Activated naive CD8-positive, alpha-beta T cell treated with anti-CD3 and anti-CD28 coated beads for 36 hours (primary cell): Measurements from ENCODE around the gene ATCAY. TPM values are rescaled to one million over a fixed set of nuclear protein-coding genes. Genes with fewer than 3 reads are reported as not detected.

Source experiments
- DNase-seq: peaks from one replicate; pipeline ENCODE4 v3.0.0; 2021
- H3K27ac Mint-ChIP-seq: one replicate; pipeline ENCODE4 v1.8.0; 2022; ENCODE audit warnings: mild to moderate bottlenecking, moderate library complexity, mixed read lengths
- H3K27me3 Mint-ChIP-seq: one replicate; pipeline ENCODE4 v1.8.0; 2022; ENCODE audit warnings: mild to moderate bottlenecking, mixed read lengths
- H3K36me3 Mint-ChIP-seq: one replicate; pipeline ENCODE4 v1.8.0; 2021; ENCODE audit warnings: mild to moderate bottlenecking, mixed read lengths
- H3K4me1 Mint-ChIP-seq: one replicate; pipeline ENCODE4 v1.8.0; 2021; ENCODE audit warnings: mixed read lengths
- H3K4me3 Mint-ChIP-seq: one replicate; pipeline ENCODE4 v1.8.0; 2022; ENCODE audit warnings: mild to moderate bottlenecking, moderate library complexity, mixed read lengths
- H3K9me3 Mint-ChIP-seq: one replicate; pipeline ENCODE4 v1.8.0; 2022; ENCODE audit warnings: mixed read lengths
- total RNA-seq, 2 experiments: library from RNA; stranded (reverse); gene quantifications; one replicate each; pipeline ENCODE4 v1.2.3, GENCODE V29; 2021

ATCAY gene, protein sequence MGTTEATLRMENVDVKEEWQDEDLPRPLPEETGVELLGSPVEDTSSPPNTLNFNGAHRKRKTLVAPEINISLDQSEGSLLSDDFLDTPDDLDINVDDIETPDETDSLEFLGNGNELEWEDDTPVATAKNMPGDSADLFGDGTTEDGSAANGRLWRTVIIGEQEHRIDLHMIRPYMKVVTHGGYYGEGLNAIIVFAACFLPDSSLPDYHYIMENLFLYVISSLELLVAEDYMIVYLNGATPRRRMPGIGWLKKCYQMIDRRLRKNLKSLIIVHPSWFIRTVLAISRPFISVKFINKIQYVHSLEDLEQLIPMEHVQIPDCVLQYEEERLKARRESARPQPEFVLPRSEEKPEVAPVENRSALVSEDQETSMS
- total RNA-seq, result not detected

GRCh38 chr19:3880471-3881271, at the start of gene ATCAY:
TSS of gene ATCAY (plus strand) at chr19:3880685. CDS start at chr19:3885768, 5,083 bp downstream.
- Mint-ChIP-seq H3K36me3 (no peaks in the 10 kb centered on the region), H3K27ac (no peak within 1 kb of the TSS), H3K4me3 (no peak within 1 kb of the TSS), H3K27me3 (peaks cover 71% of the 10 kb centered on the region), H3K9me3 (no peaks in the 10 kb centered on the region), H3K4me1 (peaks cover 9% of the 10 kb centered on the region)
- no peak for DNase-seq

DNA sequence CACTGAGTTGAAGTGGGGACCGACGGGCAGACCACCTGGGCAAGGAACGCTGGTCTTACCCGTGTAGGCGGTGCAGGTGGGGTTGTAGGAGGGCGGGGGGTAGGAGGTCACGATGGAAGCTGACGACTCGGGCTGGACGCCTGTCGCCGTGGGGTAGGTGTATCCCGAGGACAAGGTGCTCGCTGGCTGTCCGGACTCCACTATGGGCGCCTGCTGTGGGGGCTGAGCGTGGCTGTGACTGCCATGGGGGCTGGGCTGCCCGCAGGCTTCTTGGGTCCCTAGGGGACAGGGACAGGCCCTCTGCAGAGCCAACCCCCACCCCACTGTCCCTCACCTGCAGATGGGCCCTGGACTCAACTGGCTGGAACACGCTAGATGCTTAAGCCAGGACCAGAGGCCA, 48.9 kb upstream of the ATCAY start:
- H3K9me3 Mint-ChIP-seq, result no peaks in the 10 kb centered on the region
- H3K27me3 Mint-ChIP-seq, result no peaks in the 10 kb centered on the region
- no peak overlapping the region for H3K4me3 Mint-ChIP-seq
- no peak for DNase-seq
- H3K4me1 Mint-ChIP-seq, result no peaks in the 10 kb centered on the region
- no peaks in the 10 kb centered on the region for H3K36me3 Mint-ChIP-seq
- H3K27ac Mint-ChIP-seq, result no peak overlapping the region

DNA sequence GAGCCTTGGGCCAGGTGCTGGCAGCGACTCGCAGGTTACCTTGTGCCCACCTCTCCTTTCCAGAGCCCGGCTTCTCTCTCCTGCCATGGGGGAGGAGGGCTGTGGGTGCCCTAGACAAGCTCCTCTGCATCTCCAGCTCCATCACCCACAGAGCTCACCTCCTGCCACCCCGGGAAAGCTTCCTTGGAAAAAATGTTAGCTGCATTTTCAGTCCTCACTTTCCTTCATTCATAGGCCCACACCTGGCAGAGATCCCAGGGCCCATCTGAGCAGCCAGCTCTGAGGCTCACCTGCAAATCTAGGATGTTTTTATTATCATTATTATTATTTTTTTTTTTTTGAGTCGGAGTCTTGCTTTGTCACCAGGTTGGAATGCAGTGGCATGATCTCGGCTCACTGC, 48.5 kb upstream of the ATCAY start:
- no peak overlapping the region for H3K4me3 Mint-ChIP-seq
- peaks cover 1% of the 10 kb centered on the region for H3K4me1 Mint-ChIP-seq
- DNase-seq, result no peak
- no peak overlapping the region for H3K27ac Mint-ChIP-seq
- H3K36me3 Mint-ChIP-seq, result no peaks in the 10 kb centered on the region
- no peaks in the 10 kb centered on the region for H3K27me3 Mint-ChIP-seq
- H3K9me3 Mint-ChIP-seq, result peaks cover under 1% of the 10 kb centered on the region

- Mint-ChIP-seq H3K4me1 (peaks cover 3% of the 10 kb centered on the region), H3K27me3 (no peaks in the 10 kb centered on the region), H3K36me3 (no peaks in the 10 kb centered on the region), H3K9me3 (peaks cover 12% of the 10 kb centered on the region), H3K27ac (no peak overlapping the region), H3K4me3 (no peak overlapping the region)
- DNase-seq, result no peak
Observed at GRCh38 chr19:3833578-3834348, 46.7 kb upstream of the ATCAY start.

GRCh38 chr19:3834349-3835054, 46.0 kb upstream of the ATCAY start:
- H3K27ac Mint-ChIP-seq, result no peak overlapping the region
- DNase-seq, result no peak
- no peak overlapping the region for H3K4me3 Mint-ChIP-seq
- no peaks in the 10 kb centered on the region for H3K27me3 Mint-ChIP-seq
- H3K9me3 Mint-ChIP-seq, result peaks cover 12% of the 10 kb centered on the region
- peaks cover 3% of the 10 kb centered on the region for H3K4me1 Mint-ChIP-seq
- H3K36me3 Mint-ChIP-seq, result no peaks in the 10 kb centered on the region

DNA sequence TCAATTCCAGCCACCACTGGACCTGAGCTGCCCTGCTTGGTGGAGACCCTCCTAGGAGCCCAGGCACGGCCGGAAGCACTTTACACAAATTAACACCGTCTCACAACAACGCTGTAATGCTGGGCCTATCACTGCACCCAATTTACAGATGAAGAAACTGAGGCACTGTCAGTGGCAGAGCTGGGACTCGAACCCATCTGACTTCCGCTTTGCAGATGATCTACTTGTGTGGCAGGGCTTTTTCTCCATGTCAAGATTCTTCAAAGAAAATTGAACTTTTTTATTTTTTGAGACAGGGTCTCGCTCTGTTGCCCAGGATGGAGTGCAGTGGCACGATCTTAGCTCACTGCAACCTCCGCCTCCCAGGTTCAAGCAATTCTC, 45.4 kb upstream of the ATCAY start:
- Mint-ChIP-seq H3K36me3 (no peaks in the 10 kb centered on the region), H3K4me1 (peaks cover 3% of the 10 kb centered on the region), H3K27me3 (no peaks in the 10 kb centered on the region), H3K27ac (no peak overlapping the region), H3K4me3 (no peak overlapping the region), H3K9me3 (peaks cover 12% of the 10 kb centered on the region)
- DNase-seq, result no peak

DNA sequence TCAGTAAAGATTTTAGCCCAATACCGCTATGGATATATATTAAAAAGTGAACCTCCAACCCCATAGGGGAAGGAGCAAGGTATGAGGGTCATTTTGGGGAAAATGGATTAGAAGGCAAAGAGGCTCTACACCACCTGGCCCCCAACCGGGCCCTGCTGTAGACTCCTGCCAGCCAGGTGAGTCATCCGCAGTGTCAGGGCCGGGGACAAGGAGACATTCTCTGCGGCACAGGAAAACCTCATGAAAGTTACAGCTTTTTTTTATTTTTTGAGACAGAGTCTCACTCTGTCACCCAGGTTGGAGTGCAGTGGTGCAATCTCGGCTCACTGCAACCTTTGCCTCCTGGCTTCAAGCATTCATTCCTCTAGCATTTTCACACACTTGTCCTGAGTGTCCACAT, 43.6 kb upstream of the ATCAY start:
- Mint-ChIP-seq H3K4me1 (peaks cover 3% of the 10 kb centered on the region), H3K36me3 (no peaks in the 10 kb centered on the region), H3K9me3 (peaks cover 12% of the 10 kb centered on the region), H3K4me3 (no peak overlapping the region), H3K27ac (no peak overlapping the region), H3K27me3 (no peaks in the 10 kb centered on the region)
- no peak for DNase-seq

- Mint-ChIP-seq H3K27ac (no peak overlapping the region), H3K9me3 (peaks cover 12% of the 10 kb centered on the region), H3K4me1 (peaks cover 3% of the 10 kb centered on the region), H3K36me3 (no peaks in the 10 kb centered on the region), H3K27me3 (no peaks in the 10 kb centered on the region), H3K4me3 (no peak overlapping the region)
- DNase-seq, result no peak
Observed at GRCh38 chr19:3837332-3837731, 43.2 kb upstream of the ATCAY start.

DNA sequence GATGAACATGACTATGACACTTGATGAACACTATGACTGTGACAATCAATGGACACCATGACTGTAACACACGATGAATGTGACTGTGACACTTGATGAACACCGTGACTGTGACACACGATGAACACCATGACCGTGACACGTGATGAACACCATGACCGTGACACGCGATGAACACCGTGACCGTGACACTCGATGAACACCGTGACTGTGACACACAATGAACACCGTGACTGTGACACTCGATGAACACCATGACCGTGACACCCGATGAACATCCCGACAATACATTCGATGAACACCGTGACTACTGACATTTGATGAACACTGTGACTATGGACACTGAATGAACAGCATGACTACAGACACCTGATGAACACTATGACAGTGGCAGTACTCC, 42.6 kb upstream of the ATCAY start:
- H3K4me1 Mint-ChIP-seq, result peaks cover 3% of the 10 kb centered on the region
- H3K27ac Mint-ChIP-seq, result no peak overlapping the region
- H3K9me3 Mint-ChIP-seq, result peaks cover 12% of the 10 kb centered on the region

DNA sequence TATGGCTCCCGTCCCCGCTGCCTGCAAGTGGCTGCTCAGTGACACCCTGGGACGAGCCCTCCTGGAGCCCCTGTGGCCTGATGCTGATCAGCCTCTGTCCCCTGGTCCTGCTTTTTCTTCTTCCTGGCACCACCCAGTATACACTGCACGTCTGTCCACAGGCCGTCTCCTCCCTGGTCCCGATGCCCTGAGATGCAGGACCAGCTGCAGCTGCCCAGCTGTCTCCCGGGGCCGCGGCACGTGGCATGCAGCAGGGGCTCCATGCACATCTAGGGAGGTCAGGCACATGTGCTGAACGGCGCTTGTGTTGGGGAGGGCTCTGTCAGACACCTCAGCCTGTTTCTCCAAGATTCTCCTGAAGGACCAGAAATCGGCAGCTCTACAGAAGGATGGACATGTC, 41.8 kb upstream of the ATCAY start:
- no peaks in the 10 kb centered on the region for H3K27me3 Mint-ChIP-seq
- no peak overlapping the region for H3K27ac Mint-ChIP-seq
- peaks cover 12% of the 10 kb centered on the region for H3K9me3 Mint-ChIP-seq
- no peaks in the 10 kb centered on the region for H3K36me3 Mint-ChIP-seq
- no peak for DNase-seq
- H3K4me1 Mint-ChIP-seq, result peaks cover 3% of the 10 kb centered on the region
- no peak overlapping the region for H3K4me3 Mint-ChIP-seq

More for the DNA sequence above, 42.6 kb upstream of the ATCAY start:
- Mint-ChIP-seq H3K36me3 (no peaks in the 10 kb centered on the region), H3K4me3 (no peak overlapping the region), H3K27me3 (no peaks in the 10 kb centered on the region)
- no peak for DNase-seq

- DNase-seq, result no peak
- H3K4me3 Mint-ChIP-seq, result no peak overlapping the region
- H3K9me3 Mint-ChIP-seq, result peaks cover 12% of the 10 kb centered on the region
- H3K27ac Mint-ChIP-seq, result no peak overlapping the region
- H3K27me3 Mint-ChIP-seq, result no peaks in the 10 kb centered on the region
- H3K36me3 Mint-ChIP-seq, result no peaks in the 10 kb centered on the region
- peaks cover 3% of the 10 kb centered on the region for H3K4me1 Mint-ChIP-seq
Observed at GRCh38 chr19:3839941-3840340, 40.5 kb upstream of the ATCAY start.

DNA sequence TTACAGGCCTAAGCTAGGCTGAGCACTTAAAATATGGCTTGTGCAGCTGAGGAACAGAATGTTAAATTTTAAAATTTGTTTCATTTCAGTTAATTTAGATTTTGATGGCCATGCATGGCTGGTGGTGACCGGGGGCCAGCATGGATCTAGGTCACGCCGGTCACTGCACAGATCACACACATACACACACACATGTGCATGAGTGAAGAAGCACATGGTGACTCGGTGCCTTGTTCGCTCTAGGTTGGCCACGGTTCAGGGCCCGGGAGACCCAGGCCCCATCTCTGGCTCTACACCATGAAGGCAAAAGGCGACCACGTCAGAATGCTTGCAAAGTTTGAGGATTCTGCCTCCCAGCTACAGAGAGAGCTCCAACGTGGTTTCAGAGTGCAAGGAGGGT, 39.7 kb upstream of the ATCAY start:
- Mint-ChIP-seq H3K4me3 (no peak overlapping the region), H3K4me1 (peaks cover 3% of the 10 kb centered on the region), H3K27me3 (no peaks in the 10 kb centered on the region), H3K27ac (no peak overlapping the region), H3K9me3 (peaks cover 12% of the 10 kb centered on the region), H3K36me3 (no peaks in the 10 kb centered on the region)
- DNase-seq, result no peak

- no peak for DNase-seq
- H3K4me1 Mint-ChIP-seq, result no peaks in the 10 kb centered on the region
Observed at GRCh38 chr19:3842948-3843347, 37.5 kb upstream of the ATCAY start.

DNA sequence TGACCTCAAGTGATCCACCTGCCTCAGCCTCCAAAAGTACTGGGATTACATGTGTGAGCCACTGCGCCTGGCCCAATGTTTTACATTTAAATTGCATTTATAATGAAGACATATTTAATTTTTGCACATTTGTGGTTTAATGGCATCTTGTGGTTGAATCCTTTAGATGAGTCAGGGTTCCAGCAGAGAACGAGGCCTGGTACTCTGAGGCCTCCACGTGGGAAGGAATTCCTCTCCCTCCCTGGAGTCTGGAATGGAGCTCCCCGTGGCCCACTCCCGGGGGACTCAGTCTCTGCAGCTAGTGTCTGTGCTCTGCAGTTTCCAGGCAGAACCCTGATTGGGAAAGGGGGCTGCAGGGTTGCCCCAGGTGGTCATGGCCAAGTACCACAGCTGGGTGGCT, 35.9 kb upstream of the ATCAY start:
- no peak overlapping the region for H3K27ac Mint-ChIP-seq
- DNase-seq, result no peak
- no peak overlapping the region for H3K4me3 Mint-ChIP-seq
- no peaks in the 10 kb centered on the region for H3K4me1 Mint-ChIP-seq
- no peaks in the 10 kb centered on the region for H3K36me3 Mint-ChIP-seq
- no peaks in the 10 kb centered on the region for H3K9me3 Mint-ChIP-seq
- no peaks in the 10 kb centered on the region for H3K27me3 Mint-ChIP-seq

More at GRCh38 chr19:3842948-3843347, 37.5 kb upstream of the ATCAY start:
- Mint-ChIP-seq H3K27me3 (no peaks in the 10 kb centered on the region), H3K27ac (no peak overlapping the region), H3K36me3 (no peaks in the 10 kb centered on the region), H3K4me3 (no peak overlapping the region), H3K9me3 (peaks cover 2% of the 10 kb centered on the region)

- peak; percentile 47 for DNase-seq
- Mint-ChIP-seq H3K9me3 (peaks cover 12% of the 10 kb centered on the region), H3K4me3 (no peak overlapping the region), H3K27ac (no peak overlapping the region), H3K36me3 (peaks cover 8% of the 10 kb centered on the region), H3K27me3 (no peaks in the 10 kb centered on the region), H3K4me1 (no peaks in the 10 kb centered on the region)
Observed at GRCh38 chr19:3849092-3849491, 31.4 kb upstream of the ATCAY start.
